ENCODE measurements around the gene ANKRD34A.

- TF ChIP-seq, protein P1, sequence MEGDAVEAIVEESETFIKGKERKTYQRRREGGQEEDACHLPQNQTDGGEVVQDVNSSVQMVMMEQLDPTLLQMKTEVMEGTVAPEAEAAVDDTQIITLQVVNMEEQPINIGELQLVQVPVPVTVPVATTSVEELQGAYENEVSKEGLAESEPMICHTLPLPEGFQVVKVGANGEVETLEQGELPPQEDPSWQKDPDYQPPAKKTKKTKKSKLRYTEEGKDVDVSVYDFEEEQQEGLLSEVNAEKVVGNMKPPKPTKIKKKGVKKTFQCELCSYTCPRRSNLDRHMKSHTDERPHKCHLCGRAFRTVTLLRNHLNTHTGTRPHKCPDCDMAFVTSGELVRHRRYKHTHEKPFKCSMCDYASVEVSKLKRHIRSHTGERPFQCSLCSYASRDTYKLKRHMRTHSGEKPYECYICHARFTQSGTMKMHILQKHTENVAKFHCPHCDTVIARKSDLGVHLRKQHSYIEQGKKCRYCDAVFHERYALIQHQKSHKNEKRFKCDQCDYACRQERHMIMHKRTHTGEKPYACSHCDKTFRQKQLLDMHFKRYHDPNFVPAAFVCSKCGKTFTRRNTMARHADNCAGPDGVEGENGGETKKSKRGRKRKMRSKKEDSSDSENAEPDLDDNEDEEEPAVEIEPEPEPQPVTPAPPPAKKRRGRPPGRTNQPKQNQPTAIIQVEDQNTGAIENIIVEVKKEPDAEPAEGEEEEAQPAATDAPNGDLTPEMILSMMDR (IDR thresholded peaks at IDR 0.05) = no peak
- no peak for TF ChIP-seq POLR2AphosphoS5 (IDR thresholded peaks at IDR 0.05)
These were observed 10.3 kb upstream of the ANKRD34A start for GRCh38 chr1:145974721-145975120.

All from breast epithelium (tissue), 3 donors.